ENCODE measurements around the gene ABCA4.

DNA sequence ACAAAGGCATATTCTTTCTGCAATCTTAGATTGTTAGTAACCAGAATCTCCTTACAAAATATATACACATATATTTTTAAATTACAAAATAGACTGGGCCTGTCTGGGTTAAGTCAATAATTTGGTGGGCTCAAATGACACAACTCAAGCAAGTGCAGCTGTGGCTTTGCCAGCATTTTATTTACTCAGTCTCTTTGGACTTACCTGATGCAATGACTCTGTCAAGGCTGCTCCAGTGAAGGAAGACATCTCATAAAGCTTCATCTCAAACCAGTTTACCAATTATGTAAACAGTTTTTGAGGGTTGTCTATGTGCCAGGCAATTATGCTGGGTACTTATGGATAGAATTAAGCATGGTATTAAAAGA, 22.8 kb upstream of the ABCA4 start:
- TF ChIP-seq, protein P1, sequence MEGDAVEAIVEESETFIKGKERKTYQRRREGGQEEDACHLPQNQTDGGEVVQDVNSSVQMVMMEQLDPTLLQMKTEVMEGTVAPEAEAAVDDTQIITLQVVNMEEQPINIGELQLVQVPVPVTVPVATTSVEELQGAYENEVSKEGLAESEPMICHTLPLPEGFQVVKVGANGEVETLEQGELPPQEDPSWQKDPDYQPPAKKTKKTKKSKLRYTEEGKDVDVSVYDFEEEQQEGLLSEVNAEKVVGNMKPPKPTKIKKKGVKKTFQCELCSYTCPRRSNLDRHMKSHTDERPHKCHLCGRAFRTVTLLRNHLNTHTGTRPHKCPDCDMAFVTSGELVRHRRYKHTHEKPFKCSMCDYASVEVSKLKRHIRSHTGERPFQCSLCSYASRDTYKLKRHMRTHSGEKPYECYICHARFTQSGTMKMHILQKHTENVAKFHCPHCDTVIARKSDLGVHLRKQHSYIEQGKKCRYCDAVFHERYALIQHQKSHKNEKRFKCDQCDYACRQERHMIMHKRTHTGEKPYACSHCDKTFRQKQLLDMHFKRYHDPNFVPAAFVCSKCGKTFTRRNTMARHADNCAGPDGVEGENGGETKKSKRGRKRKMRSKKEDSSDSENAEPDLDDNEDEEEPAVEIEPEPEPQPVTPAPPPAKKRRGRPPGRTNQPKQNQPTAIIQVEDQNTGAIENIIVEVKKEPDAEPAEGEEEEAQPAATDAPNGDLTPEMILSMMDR (IDR thresholded peaks at IDR 0.05): no peak
- TF ChIP-seq POLR2A (IDR thresholded peaks at IDR 0.05): no peak
